Left ventricle myocardium inferior (tissue), 1 donor: Measurements from ENCODE around the gene ARL8A. TPM values are rescaled to one million over a fixed set of nuclear protein-coding genes. Genes with fewer than 3 reads are reported as not detected.
"Not testable (repeated sequence)": the region's sequence is repeated elsewhere in the genome, so short reads cannot be mapped to it uniquely, and the experiment has no call there.

Experiments
- DNase-seq: peaks from one replicate; pipeline ENCODE4 v3.0.0-alpha.2; 2020
- H3K27ac ChIP-seq: fragments of 200-600 bp; replicated peaks from 2 replicates; pipeline ENCODE4 v1.8.0; 2021
- H3K27me3 ChIP-seq: fragments of 200-600 bp; 2 replicates; pipeline ENCODE4 v1.8.0; 2021; ENCODE audit warnings: low read depth
- H3K36me3 ChIP-seq: fragments of 200-600 bp; 2 replicates; pipeline ENCODE4 v1.8.0; 2021
- H3K4me1 ChIP-seq: fragments of 200-600 bp; 2 replicates; pipeline ENCODE4 v1.8.0; 2021
- H3K4me3 ChIP-seq: fragments of 200-600 bp; 2 replicates; pipeline ENCODE4 v1.8.0; 2021; ENCODE audit warnings: mild to moderate bottlenecking, moderate library complexity
- H3K9me3 ChIP-seq: fragments of 200-600 bp; replicated peaks from 2 replicates; pipeline ENCODE4 v1.8.0; 2021
- intact Hi-C: fragments of 100-400 bp; cut with micrococcal nuclease; formaldehyde crosslinking; loops from one replicate; pipeline ENCODE4 v1.11.0; 2022
- total RNA-seq: library from RNA; stranded (reverse); fragmentation: NEBNext Ultra II Directional; extraction: Animal tissue kit (Norgen Biotek cat#: 25700); gene quantifications from one replicate; pipeline ENCODE4 v1.2.1, GENCODE V29; 2021
- TF ChIP-seq, protein P1 (sequence below): fragments of 200-600 bp; IDR thresholded peaks from 2 replicates; pipeline ENCODE4 v1.8.0; 2021; ENCODE audit warnings: antibody characterized with exemption, mild to moderate bottlenecking, borderline replicate concordance
- donor health status: DM: no; HTN: yes; CAD: no; lungs with severe emphysema.

Gene ARL8A
- total RNA-seq, 1 donor from 2014 or later, result 64.7 TPM

DNA sequence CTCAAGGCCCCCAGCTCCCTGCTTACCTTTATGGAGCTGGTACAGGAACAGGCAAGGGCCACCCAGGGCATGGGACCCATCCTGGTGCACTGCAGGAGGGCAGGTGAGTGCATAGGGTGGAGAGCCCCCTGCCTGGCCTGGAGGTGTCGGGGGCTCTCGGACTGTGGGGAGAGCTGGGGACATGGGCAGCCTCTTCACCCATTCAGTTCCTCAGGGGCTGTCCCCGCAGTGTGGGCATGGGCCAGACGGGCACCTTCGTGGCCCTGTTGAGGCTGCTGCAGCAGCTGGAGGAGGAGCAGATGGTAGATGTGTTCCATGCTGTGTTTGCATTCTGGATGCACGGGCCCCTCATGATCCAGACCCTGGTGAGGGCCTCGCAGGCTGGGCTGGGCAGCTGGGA is 41.8 kb upstream of the ARL8A start:
- DNase-seq, result no peak
- H3K9me3 ChIP-seq, result no peaks in the 10 kb centered on the region
- H3K36me3 ChIP-seq, result no peaks in the 10 kb centered on the region
- no peak overlapping the region for H3K27ac ChIP-seq
- H3K27me3 ChIP-seq, result peaks cover 44% of the 10 kb centered on the region
- intact Hi-C loops, result loop anchor here (10.0 kb wide), 2 partner anchors 128 to 528 kb away; partner anchors contain the start of gene SYT2
- H3K4me3 ChIP-seq, result no peak overlapping the region
- no peaks in the 10 kb centered on the region for H3K4me1 ChIP-seq
- TF ChIP-seq, protein P1, sequence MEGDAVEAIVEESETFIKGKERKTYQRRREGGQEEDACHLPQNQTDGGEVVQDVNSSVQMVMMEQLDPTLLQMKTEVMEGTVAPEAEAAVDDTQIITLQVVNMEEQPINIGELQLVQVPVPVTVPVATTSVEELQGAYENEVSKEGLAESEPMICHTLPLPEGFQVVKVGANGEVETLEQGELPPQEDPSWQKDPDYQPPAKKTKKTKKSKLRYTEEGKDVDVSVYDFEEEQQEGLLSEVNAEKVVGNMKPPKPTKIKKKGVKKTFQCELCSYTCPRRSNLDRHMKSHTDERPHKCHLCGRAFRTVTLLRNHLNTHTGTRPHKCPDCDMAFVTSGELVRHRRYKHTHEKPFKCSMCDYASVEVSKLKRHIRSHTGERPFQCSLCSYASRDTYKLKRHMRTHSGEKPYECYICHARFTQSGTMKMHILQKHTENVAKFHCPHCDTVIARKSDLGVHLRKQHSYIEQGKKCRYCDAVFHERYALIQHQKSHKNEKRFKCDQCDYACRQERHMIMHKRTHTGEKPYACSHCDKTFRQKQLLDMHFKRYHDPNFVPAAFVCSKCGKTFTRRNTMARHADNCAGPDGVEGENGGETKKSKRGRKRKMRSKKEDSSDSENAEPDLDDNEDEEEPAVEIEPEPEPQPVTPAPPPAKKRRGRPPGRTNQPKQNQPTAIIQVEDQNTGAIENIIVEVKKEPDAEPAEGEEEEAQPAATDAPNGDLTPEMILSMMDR, result no peak

DNA sequence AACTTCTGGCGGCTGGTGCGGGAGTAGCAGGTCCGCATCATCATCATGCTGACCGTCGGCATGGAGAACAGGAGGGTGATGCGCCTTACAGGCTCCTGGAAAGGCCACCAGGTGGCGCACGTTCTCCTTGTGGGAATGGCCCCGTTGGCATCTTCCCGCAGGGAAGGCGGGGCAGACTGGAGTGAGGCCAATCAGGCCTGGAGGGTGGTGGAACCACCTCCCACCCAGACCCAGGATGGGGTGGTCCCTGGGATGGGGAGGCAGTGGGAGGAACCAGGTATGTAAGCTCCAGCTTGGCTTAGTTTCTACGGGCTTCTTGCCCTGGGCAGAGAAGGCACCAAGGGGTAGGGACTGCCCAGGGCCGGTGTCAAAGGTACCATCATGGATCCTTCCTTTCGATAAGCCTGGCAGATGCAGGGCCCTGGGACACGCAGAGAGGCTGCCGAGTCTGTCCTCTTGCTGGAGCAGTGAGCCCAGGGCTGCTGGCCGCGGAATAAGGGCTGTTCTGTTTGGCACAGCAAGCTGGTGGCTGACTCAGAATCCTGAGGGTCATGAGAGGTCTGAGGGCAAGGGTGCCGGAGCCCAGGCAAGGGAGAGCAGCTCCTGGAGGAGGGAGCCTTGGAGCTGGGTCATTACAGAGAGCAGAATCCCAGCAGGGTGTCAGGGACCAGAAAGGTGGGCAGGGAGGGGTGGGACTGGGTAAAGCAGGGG is 40.4 kb upstream of the ARL8A start:
- peak; percentile 76 for DNase-seq
- intact Hi-C loops, result loop anchor here (10.0 kb wide), 2 partner anchors 130 to 530 kb away; partner anchors contain the start of gene SYT2
- peaks cover 54% of the 10 kb centered on the region for H3K27me3 ChIP-seq
- no peak overlapping the region for H3K27ac ChIP-seq
- no peaks in the 10 kb centered on the region for H3K9me3 ChIP-seq
- H3K36me3 ChIP-seq, result no peaks in the 10 kb centered on the region
- TF ChIP-seq, protein P1, result peak; percentile 86
- H3K4me1 ChIP-seq, result no peaks in the 10 kb centered on the region
- H3K4me3 ChIP-seq, result no peak overlapping the region

DNA sequence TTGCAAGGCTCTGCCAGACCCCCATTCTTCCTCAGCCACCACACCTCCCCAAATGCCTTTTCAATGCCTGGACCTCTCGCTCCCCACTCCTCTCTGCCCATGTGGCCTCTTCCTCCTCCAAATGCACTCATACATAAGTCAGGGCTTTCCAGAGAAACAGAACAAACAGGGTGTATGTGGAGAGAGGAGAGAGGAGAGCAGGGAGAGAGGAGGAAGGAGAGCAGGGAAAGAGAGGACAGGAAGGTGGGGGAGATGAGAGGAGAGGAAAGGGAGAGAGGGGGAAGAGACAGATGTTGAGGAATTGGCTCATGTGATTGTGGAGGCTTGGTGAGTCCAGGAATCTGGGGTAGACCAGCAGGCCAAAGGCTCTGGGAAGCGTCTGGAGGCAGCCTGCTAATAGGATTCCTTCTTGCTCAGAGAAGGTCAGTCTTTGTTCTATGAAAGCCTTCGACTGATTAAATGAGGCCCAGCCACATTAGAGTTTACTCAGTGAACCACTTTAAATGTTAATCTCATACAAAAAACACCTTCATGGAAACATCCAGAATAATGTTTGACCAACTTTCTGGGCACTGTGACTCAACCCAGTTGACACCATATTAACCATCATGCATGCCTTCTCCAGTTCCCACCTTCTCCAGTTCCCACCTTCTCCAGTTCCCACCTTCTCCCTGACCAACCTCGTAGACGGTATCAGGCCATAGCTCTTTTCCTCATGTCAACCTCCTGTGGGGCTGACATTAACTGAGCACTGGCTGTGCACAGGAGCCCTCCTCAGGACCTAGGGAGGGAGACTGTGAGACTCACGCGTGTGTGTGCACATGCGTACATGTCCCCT is 37.7 kb upstream of the ARL8A start:
- H3K27ac ChIP-seq, result no peak overlapping the region
- H3K36me3 ChIP-seq, result no peaks in the 10 kb centered on the region
- H3K4me3 ChIP-seq, result no peak overlapping the region
- H3K4me1 ChIP-seq, result no peaks in the 10 kb centered on the region
- peaks cover 55% of the 10 kb centered on the region for H3K27me3 ChIP-seq
- intact Hi-C loops, result loop anchor here (10.0 kb wide), 2 partner anchors 133 to 533 kb away; partner anchors contain the start of gene SYT2
- no peak for DNase-seq
- no peaks in the 10 kb centered on the region for H3K9me3 ChIP-seq
- TF ChIP-seq, protein P1, result no peak

DNA sequence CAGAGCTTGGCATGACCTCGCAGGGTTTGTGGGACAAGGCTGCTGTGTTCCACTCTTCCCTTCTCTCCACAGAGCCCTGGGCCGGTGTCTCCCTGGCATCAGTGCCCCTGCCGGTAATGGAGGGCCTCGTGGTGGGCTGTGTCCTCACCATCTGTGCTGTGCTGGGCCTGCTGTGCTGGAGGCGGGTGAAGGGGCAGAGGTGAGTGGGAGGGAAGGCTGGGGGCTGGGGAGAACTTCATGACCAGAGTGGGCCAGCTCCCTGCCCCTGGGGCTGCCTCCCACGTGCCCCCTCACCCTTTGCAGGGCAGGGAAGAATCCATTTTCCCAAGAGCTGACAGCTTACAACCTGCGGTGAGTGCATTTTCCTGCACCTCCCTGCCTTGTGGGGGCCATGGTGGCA is 37.0 kb upstream of the ARL8A start:
- no peak overlapping the region for H3K27ac ChIP-seq
- TF ChIP-seq, protein P1, result no peak
- no peaks in the 10 kb centered on the region for H3K36me3 ChIP-seq
- H3K4me1 ChIP-seq, result no peaks in the 10 kb centered on the region
- no peaks in the 10 kb centered on the region for H3K9me3 ChIP-seq
- H3K4me3 ChIP-seq, result no peak overlapping the region
- DNase-seq, result no peak
- H3K27me3 ChIP-seq, result peaks cover 60% of the 10 kb centered on the region
- intact Hi-C loops, result loop anchor here (10.0 kb wide), 2 partner anchors 133 to 533 kb away; partner anchors contain the start of gene SYT2

DNA sequence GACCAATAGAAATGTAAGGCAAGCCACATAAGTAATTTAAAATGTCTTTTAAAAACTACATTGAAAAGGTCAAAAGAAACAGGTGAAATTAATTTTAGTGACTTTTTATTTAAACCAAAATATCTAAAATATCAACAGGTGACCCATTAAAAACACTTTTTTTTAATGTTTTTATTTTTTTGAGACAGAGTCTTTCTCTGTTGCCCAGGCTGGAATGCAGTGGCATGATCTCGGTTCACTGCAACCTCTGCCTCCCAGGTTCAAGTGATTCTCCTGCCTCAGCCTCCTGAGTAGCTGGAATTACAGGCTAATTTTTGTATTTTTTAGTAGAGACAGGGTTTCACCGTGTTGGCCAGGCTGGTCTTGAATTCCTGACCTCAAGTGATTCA is 36.2 kb upstream of the ARL8A start:
- H3K4me3 ChIP-seq, DNase-seq, H3K4me1 ChIP-seq, H3K36me3 ChIP-seq, H3K9me3 ChIP-seq, H3K27ac ChIP-seq: not testable (repeated sequence)
- H3K27me3 ChIP-seq, result peaks cover 60% of the 10 kb centered on the region
- intact Hi-C loops, result loop anchor here (10.0 kb wide), 2 partner anchors 134 to 534 kb away; partner anchors contain the start of gene SYT2
